ENCODE data around the gene ASXL1. TPM values are rescaled to one million over a fixed set of nuclear protein-coding genes. Genes with fewer than 3 reads are reported as not detected.

ASXL1 gene
- total and polyA plus RNA-seq, 2 experiments from 2014 or later: 10.4 to 29.0 TPM

DNA sequence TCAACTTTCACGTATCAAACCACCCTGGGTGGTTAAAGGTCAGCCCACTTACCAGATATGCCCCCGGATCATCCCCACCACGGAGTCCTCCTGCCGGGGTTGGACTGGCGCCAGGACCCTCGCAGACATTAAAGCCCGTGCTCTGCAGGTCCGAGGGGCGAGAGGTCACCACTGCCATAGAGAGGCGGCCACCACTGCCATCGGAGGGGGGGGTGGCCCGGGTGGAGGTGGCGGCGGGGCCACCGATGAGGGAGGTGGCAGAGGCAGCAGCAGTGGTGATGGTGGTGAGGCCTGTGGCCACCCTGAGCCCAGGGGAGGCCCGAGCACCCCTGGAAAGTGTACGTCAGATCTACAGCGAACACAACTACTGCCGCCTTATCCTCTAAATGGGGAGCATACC, 76.3 kb downstream of the ASXL1 start:
- H2AFZ ChIP-seq: no peak overlapping the region
- H3K36me3 ChIP-seq (ENCODE audit: insufficient read depth): peaks cover 12% of the 10 kb centered on the region
- Mint-ChIP-seq H3K27me3 (ENCODE audit: insufficient read depth, low read depth, poor library complexity) (no peaks in the 10 kb centered on the region), H3K4me3 (no peak overlapping the region), H3K36me3 (ENCODE audit: low read depth) (peaks cover 19% of the 10 kb centered on the region), H3K27ac (no peak overlapping the region), H3K4me1 (no peaks in the 10 kb centered on the region), H3K9me3 (no peaks in the 10 kb centered on the region)
- no peak overlapping the region for H3K4me3 ChIP-seq
- peaks cover 6% of the 10 kb centered on the region; the same call in 1 of the 2 replicates for H3F3A ChIP-seq (replicated peaks; ENCODE audit: low read depth)
- no peaks in the 10 kb centered on the region for H3K27me3 ChIP-seq (ENCODE audit: insufficient read depth)
- H3K4me2 ChIP-seq: no peak overlapping the region
- peaks cover 26% of the 10 kb centered on the region for H4K20me1 ChIP-seq (replicated peaks; ENCODE audit: insufficient read depth)
- TF ChIP-seq JUNB (IDR thresholded peaks at IDR 0.05; ENCODE audit: unreplicated experiment): no peak
- no peak for TF ChIP-seq POLR2AphosphoS5 (IDR thresholded peaks at IDR 0.05; ENCODE audit: low read depth)
- TF ChIP-seq ZNF114 (CRISPR knock-in tag; IDR thresholded peaks at IDR 0.05): no peak
- TF ChIP-seq, protein P1, sequence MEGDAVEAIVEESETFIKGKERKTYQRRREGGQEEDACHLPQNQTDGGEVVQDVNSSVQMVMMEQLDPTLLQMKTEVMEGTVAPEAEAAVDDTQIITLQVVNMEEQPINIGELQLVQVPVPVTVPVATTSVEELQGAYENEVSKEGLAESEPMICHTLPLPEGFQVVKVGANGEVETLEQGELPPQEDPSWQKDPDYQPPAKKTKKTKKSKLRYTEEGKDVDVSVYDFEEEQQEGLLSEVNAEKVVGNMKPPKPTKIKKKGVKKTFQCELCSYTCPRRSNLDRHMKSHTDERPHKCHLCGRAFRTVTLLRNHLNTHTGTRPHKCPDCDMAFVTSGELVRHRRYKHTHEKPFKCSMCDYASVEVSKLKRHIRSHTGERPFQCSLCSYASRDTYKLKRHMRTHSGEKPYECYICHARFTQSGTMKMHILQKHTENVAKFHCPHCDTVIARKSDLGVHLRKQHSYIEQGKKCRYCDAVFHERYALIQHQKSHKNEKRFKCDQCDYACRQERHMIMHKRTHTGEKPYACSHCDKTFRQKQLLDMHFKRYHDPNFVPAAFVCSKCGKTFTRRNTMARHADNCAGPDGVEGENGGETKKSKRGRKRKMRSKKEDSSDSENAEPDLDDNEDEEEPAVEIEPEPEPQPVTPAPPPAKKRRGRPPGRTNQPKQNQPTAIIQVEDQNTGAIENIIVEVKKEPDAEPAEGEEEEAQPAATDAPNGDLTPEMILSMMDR (conservative IDR thresholded peaks at IDR 0.05; ENCODE audit: low read depth in 2 of 2): no peak
- no peak for TF ChIP-seq ZNF331 (CRISPR knock-in tag; IDR thresholded peaks at IDR 0.05; ENCODE audit: low read depth)
- TF ChIP-seq, protein P2, sequence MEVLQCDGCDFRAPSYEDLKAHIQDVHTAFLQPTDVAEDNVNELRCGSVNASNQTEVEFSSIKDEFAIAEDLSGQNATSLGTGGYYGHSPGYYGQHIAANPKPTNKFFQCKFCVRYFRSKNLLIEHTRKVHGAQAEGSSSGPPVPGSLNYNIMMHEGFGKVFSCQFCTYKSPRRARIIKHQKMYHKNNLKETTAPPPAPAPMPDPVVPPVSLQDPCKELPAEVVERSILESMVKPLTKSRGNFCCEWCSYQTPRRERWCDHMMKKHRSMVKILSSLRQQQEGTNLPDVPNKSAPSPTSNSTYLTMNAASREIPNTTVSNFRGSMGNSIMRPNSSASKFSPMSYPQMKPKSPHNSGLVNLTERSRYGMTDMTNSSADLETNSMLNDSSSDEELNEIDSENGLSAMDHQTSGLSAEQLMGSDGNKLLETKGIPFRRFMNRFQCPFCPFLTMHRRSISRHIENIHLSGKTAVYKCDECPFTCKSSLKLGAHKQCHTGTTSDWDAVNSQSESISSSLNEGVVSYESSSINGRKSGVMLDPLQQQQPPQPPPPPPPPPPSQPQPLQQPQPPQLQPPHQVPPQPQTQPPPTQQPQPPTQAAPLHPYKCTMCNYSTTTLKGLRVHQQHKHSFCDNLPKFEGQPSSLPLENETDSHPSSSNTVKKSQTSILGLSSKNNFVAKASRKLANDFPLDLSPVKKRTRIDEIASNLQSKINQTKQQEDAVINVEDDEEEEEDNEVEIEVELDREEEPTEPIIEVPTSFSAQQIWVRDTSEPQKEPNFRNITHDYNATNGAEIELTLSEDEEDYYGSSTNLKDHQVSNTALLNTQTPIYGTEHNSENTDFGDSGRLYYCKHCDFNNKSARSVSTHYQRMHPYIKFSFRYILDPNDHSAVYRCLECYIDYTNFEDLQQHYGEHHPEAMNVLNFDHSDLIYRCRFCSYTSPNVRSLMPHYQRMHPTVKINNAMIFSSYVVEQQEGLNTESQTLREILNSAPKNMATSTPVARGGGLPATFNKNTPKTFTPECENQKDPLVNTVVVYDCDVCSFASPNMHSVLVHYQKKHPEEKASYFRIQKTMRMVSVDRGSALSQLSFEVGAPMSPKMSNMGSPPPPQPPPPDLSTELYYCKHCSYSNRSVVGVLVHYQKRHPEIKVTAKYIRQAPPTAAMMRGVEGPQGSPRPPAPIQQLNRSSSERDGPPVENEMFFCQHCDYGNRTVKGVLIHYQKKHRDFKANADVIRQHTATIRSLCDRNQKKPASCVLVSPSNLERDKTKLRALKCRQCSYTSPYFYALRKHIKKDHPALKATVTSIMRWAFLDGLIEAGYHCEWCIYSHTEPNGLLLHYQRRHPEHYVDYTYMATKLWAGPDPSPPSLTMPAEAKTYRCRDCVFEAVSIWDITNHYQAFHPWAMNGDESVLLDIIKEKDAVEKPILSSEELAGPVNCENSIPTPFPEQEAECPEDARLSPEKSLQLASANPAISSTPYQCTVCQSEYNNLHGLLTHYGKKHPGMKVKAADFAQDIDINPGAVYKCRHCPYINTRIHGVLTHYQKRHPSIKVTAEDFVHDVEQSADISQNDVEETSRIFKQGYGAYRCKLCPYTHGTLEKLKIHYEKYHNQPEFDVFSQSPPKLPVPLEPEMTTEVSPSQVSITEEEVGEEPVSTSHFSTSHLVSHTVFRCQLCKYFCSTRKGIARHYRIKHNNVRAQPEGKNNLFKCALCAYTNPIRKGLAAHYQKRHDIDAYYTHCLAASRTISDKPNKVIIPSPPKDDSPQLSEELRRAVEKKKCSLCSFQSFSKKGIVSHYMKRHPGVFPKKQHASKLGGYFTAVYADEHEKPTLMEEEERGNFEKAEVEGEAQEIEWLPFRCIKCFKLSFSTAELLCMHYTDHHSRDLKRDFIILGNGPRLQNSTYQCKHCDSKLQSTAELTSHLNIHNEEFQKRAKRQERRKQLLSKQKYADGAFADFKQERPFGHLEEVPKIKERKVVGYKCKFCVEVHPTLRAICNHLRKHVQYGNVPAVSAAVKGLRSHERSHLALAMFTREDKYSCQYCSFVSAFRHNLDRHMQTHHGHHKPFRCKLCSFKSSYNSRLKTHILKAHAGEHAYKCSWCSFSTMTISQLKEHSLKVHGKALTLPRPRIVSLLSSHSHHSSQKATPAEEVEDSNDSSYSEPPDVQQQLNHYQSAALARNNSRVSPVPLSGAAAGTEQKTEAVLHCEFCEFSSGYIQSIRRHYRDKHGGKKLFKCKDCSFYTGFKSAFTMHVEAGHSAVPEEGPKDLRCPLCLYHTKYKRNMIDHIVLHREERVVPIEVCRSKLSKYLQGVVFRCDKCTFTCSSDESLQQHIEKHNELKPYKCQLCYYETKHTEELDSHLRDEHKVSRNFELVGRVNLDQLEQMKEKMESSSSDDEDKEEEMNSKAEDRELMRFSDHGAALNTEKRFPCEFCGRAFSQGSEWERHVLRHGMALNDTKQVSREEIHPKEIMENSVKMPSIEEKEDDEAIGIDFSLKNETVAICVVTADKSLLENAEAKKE (CRISPR knock-in tag; IDR thresholded peaks at IDR 0.05): no peak
- no peak for TF ChIP-seq NANOG (IDR thresholded peaks at IDR 0.05; ENCODE audit: borderline replicate concordance)
- TF ChIP-seq, protein P3, sequence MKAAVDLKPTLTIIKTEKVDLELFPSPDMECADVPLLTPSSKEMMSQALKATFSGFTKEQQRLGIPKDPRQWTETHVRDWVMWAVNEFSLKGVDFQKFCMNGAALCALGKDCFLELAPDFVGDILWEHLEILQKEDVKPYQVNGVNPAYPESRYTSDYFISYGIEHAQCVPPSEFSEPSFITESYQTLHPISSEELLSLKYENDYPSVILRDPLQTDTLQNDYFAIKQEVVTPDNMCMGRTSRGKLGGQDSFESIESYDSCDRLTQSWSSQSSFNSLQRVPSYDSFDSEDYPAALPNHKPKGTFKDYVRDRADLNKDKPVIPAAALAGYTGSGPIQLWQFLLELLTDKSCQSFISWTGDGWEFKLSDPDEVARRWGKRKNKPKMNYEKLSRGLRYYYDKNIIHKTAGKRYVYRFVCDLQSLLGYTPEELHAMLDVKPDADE (IDR thresholded peaks at IDR 0.05): no peak
- TF ChIP-seq EZH2phosphoT487 (IDR thresholded peaks at IDR 0.05; ENCODE audit: unreplicated experiment): no peak
- TF ChIP-seq EZH2 (IDR thresholded peaks at IDR 0.05; ENCODE audit: low read depth, unreplicated experiment): no peak
- TF ChIP-seq STAT1 (IDR thresholded peaks at IDR 0.05; ENCODE audit: unreplicated experiment): no peak
- no peak for TF ChIP-seq CREB1 (CRISPR knock-in tag; IDR thresholded peaks at IDR 0.05; ENCODE audit: low read depth)
- TF ChIP-seq, protein P4, sequence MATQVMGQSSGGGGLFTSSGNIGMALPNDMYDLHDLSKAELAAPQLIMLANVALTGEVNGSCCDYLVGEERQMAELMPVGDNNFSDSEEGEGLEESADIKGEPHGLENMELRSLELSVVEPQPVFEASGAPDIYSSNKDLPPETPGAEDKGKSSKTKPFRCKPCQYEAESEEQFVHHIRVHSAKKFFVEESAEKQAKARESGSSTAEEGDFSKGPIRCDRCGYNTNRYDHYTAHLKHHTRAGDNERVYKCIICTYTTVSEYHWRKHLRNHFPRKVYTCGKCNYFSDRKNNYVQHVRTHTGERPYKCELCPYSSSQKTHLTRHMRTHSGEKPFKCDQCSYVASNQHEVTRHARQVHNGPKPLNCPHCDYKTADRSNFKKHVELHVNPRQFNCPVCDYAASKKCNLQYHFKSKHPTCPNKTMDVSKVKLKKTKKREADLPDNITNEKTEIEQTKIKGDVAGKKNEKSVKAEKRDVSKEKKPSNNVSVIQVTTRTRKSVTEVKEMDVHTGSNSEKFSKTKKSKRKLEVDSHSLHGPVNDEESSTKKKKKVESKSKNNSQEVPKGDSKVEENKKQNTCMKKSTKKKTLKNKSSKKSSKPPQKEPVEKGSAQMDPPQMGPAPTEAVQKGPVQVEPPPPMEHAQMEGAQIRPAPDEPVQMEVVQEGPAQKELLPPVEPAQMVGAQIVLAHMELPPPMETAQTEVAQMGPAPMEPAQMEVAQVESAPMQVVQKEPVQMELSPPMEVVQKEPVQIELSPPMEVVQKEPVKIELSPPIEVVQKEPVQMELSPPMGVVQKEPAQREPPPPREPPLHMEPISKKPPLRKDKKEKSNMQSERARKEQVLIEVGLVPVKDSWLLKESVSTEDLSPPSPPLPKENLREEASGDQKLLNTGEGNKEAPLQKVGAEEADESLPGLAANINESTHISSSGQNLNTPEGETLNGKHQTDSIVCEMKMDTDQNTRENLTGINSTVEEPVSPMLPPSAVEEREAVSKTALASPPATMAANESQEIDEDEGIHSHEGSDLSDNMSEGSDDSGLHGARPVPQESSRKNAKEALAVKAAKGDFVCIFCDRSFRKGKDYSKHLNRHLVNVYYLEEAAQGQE (IDR thresholded peaks at IDR 0.05; ENCODE audit: unreplicated experiment): no peak
- 0 out of 2 replicates have a peak, but pooled peaks cover 4% of the 10 kb centered on the region for H3K9me2 ChIP-seq (ENCODE audit: insufficient read depth)
- H3K27ac ChIP-seq (ENCODE audit: low read depth): no peak overlapping the region
- ATAC-seq (no peak), DNase-seq (ENCODE audit: low spot score) (no peak)
- H3K79me2 ChIP-seq (replicated peaks; ENCODE audit: insufficient read depth): no peaks in the 10 kb centered on the region
- H3K4me1 ChIP-seq (ENCODE audit: insufficient read depth): no peaks in the 10 kb centered on the region

Measured in GM23338 (cell line).